Activated CD8-positive, alpha-beta memory T cell treated with anti-CD3 and anti-CD28 coated beads, Interleukin-2, amount 50 U/mL, for 24 hours (primary cell): Measurements from ENCODE around the gene TBXAS1.

Experiments used
- DNase-seq: peaks from one replicate; pipeline ENCODE4 v3.0.0-alpha.2; 2020; ENCODE audit errors: extremely low read depth

Gene TBXAS1

DNA sequence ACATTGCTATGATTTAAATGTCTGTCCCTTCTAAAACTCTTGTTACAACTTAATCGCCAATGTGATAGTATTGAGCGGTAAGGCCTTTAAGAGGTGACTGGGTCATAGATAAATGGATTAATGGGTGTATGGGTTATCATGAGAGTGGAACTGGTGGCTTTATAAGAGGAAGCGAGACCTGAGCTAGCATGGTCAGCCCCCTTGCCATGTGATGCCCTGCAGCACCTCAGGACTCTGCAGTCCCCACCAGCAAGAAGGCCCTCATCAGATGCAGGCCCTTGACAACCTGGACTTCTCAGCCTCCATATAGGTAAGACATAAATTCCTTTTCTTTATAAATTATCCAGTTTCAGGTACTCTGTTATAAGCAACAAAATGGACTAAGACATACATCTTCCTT, 218.1 kb downstream of the TBXAS1 start:
- DNase-seq, result no peak

- DNase-seq, result no peak
Observed at GRCh38 chr7:140048138-140048537, 219.1 kb downstream of the TBXAS1 start.

GRCh38 chr7:140048989-140049338, 219.9 kb downstream of the TBXAS1 start:
- no peak for DNase-seq

DNA sequence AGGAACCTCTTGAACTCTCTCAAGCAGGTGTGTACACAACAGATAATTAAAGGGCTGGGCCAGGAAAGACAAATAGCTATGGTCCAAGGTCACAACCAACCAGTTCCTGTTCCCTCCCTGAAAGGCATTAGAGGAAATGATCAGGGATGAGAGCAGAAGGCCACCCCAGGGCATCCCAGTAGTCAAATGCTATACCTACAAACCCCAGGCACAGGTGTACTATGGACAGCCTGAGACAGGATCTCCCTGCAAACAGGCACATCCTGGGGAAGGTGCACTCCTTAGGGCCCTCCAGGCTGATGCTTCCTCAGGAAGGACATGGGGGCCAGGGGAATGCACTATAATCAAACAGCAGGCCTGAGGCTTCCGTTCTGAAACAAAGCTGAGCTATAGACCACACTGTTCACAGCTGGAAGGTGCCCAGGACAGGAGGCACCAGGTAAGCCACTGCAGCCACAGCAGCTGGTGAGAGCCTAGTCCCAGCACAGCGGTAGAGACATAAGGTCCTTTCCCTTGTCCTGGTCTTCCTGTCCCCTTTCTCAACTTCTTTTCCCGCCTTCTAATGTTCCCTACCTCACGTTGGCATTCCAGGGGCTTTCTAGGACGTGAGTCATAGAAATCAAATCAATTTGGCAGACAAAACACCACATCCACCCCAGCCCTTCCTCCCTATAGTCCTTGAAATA, 220.4 kb downstream of the TBXAS1 start:
- DNase-seq, result no peak

- DNase-seq, result no peak
Observed at GRCh38 chr7:140050100-140050499, 221.0 kb downstream of the TBXAS1 start.

- DNase-seq, result no peak
Observed at GRCh38 chr7:140051820-140052219, 222.8 kb downstream of the TBXAS1 start.

DNA sequence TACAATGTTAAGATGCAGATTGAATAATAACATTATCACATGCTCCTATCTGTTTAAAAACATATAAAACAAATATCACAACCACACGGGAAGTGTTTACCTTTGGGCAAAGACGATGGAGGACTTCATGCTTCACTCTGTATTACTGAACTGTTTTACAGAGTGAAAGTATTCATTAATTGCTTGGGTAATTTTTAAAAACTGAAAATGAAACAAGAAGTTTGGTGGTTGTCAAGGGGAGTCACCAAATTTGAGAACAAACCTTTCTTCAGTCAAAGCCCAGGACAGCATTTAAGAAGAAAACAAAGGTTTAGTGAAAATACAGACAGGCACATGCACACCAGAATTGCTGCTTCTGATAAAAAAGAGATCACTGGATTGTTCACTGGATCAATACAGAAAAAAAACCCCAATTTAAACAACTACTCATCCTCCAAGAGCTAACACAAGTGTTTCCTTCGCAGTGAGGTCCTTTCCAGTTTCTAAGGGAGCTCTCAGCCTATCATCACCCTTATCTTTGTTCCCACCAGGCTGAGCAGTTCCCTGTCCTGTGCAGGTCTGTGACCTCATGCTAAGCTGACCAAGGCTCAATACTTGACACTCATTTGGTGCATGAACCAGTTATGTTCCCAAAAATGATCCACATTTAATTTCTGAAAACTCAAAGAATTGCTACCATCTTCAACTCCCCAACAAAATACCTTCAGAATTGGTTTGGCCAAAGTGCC, 224.9 kb downstream of the TBXAS1 start:
- no peak for DNase-seq

GRCh38 chr7:140054751-140055150, 225.7 kb downstream of the TBXAS1 start:
- no peak for DNase-seq

DNA sequence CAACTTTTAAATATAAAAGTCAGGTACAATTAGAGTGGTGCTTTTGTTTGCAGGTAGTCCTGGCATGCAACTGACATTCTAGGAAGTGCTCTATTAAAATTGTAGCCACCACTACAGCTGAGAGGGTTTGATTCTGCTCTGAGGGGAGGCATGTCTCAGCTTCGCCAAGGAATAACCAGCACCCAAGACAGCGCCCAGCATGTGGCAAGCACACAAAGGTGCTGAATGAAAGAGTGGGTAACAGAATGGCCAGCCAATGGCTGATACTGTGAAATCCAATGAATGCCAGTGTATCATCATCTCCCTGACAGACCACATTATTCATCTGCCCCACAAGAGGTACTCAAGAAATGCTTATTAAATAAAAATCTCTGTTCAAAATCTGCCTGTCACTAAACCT, 226.8 kb downstream of the TBXAS1 start:
- no peak for DNase-seq

DNA sequence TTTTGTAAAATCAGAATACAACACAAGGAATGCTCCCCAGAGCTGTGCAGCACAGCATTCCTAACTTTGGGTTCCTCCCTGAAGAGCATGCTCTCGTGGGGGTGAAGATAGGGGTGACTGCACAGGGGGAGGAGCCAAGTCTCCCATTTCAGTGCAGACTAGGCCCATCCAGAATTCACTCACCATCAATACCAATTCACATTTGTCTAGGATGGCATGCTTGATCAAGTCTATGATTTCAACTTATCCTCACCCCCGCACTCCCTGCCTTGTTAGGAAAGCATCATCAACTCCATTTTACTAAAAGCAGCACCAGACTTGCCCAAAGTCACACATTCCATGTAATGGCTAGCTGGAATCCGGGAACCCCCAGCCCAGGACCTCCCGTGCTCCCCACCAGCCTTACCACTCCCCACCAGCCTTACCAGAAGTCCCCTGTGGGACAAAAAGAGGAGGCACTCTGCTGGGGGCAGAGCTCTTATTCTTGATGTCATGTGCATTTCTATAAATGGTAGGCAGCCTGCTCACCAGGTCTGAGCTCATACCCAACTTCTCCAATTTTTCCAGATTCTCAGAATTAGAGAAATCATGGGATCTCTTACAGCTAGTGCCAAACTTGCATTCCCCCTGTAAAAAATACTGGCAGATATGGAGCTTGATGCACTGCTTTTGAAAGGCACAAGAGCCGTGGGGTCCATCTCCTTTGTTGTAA, 227.5 kb downstream of the TBXAS1 start:
- DNase-seq, result no peak

DNA sequence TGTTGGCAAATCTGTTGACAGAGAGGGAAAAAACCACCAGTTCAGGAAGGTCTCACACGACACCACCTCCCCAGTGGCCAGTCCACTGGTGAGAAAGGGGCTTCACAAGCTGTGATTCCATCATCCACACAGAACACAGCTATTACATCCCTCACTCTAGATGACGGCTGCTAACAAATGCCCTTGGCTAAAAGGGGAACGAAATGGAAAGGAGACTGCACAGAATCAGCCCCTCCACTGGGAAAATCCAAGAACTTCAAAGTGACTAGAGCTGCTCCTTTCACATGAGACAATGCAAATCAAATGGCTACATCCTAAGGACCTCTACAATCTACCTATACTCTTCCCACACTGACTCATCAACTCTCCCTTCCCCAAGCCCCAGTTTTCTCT, 228.1 kb downstream of the TBXAS1 start:
- DNase-seq, result no peak

GRCh38 chr7:140058517-140058916, 229.5 kb downstream of the TBXAS1 start:
- no peak for DNase-seq

GRCh38 chr7:140059273-140060242, 230.5 kb downstream of the TBXAS1 start:
- no peak for DNase-seq

GRCh38 chr7:140060243-140060630, 231.2 kb downstream of the TBXAS1 start:
- DNase-seq, result no peak

- no peak for DNase-seq
Observed at GRCh38 chr7:140060788-140061606, 231.9 kb downstream of the TBXAS1 start.

DNA sequence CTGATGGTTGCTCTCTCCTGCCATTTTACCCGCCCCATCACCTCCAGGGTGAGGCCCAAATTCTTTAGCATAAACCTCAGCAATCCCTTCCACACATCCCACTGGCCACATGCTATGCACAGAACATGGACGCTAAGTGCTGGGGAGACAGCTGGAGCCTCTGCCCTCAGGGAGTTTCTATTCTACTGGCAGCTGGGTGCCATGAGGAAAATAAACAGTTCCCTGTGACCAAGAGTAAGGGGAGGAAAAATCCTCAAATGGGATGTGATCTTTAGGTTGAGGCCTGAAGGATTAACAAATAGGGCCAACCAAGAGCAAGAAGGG, 232.5 kb downstream of the TBXAS1 start:
- no peak for DNase-seq

- no peak for DNase-seq
Observed at GRCh38 chr7:140062118-140062527, 233.1 kb downstream of the TBXAS1 start.

DNA sequence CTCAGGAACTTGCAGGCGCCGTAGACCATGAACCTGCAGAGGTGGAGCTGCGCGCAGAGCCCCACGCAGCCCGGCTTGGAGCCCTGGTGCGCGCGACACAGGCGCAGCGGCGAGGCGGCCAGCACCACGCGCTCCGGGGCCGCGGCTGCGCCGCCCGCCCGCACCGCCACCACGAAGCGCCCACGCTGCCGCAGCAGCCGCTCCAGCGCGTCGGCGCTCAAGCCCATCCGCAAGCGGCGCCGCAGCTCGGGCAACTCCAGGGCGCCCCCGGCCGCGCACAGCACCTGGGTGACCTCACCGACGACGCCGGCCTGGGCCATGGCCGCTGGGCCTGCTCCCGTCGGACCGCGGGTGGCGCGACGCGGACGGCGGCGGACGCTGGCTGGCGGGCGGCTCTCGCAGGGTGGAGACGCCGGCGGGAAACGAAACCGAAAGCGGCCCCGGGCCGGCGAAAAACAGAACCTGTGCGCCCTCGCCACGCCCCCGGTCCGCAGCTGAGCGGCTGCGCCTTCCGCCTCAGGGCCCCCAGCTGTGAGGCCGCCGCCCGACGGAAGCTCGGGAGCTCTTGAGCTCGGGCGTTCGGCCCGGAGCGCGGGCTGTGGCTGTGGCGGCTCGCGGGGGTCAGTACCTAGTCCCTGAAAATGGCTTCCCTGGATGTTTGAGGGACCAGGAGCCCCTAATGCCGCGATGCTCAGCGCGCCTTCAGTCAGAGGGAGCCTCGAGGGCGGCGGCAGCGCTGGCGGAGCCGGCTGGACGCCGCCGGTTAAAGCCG, 233.7 kb downstream of the TBXAS1 start, which contains the start of gene PARP12:
Gene PARP12 (minus strand): TSS at position 424 of the 772 bp plus-strand sequence. CDS start 104 bp downstream, at position 320.
- DNase-seq, result peak; percentile 53

DNA sequence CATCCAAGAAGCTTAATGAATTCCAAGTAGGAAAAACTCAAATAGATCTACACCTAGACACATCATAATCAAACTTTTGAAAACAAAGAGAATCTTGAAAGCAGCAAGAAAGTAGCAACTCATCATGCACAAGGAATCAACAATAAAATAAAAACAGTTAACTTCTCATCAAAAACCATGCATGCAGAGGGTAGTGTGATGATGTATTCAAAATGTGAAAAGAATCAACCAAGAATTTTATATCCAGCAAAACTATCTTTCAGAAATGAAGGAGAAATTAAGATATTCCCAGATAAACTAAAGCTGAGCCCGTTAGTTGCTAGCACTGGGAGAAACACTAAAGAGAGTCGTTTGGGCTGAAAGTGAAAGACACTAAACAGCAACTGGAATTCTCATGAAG, 238.0 kb downstream of the TBXAS1 start:
- no peak for DNase-seq

- no peak for DNase-seq
Observed at GRCh38 chr7:140068033-140068432, 239.0 kb downstream of the TBXAS1 start.
